GM21737 (cell line): ENCODE data around the gene IFNA4.
"Not testable (repeated sequence)": the region's sequence is repeated elsewhere in the genome, so short reads cannot be mapped to it uniquely, and the experiment has no call there.

ENCODE experiments used
- ATAC-seq: cut with Tn5 transposase; IDR thresholded peaks from one replicate; pipeline ENCODE4 v1.9.1; 2021; ENCODE audit warnings: mild to moderate bottlenecking, moderate library complexity; ENCODE audit not compliant: unreplicated experiment

Gene IFNA4

DNA sequence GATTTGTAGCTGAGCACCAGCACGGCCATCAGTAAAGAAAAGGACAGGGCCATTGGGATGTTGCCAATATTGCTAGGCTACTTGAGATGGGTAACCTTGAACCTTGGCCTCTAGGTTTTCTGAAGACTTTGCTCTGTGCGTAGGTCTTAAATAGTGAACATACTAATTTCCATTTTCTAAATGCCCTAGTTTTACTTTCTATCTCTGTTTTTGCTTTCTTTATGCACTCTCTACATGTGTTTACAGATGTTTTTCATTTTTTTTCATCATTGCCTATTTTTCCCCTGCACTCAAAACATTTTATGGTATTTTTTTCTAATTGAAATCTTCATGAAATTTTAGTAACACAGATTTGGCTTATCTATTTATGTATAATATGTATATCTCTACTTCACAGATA, 20.8 kb downstream of the IFNA4 start, which contains the start of gene IFNA21:
IFNA21 (minus strand) TSS at position 101 of the 400 bp plus-strand sequence; CDS start at position 53, 48 bp downstream.
- not testable (repeated sequence) for ATAC-seq

DNA sequence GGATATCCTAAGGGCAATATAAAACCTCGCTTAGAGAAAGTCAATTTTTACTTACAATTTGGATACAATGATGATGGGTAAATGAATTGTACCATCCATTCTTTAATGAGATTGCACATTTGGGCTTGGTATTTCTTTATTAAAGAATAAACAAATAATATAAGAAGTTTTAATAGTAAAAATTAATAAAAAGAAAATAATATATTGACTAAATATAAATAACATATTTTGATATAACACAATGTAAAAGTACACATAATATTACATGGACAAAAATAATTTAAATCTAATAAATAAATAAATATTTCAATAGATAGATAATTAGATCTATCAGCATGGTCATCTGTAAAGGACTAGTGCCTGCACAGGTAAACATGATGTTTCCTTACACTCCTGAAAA, 21.9 kb downstream of the IFNA4 start:
- ATAC-seq = no peak

DNA sequence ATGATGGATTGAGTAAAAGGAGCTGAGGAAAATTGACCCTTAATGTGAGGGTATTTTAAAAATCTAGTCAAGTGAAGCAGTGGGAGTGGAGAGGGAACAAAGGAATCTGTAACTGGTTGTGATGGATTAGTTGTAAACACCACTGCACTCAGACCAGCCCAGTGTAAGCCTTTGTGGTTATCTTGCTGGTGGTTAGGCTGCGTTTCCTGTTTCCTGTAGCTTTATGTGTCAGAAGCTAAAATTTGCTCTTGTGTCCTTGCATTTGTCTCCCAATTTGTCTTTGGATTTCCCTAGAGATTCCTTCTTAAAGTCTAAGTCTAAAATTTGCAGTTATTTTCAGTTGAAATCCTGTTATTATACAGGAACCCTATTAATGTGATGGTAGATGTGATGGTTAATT, 27.2 kb downstream of the IFNA4 start:
- ATAC-seq = peak; percentile 84

DNA sequence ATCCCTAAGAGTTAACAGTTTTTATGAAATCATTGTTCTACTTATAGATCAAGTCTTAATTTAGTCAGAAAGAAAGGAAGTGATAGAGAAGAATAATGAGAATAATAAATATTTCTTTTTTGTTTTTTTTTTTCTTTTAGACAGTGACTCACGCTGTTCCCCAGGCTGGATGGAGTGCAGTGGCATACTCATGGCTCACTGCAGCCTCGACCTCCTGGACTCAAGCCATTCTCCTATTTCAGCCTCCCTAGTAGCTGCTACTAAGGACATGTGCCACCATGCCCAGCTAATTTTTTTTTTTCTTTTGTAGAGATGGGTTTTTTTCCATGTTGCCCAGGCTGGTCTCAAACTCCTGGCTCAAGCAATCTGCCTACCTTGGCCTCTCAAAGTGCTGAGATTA, 31.9 kb downstream of the IFNA4 start:
- no peak for ATAC-seq

DNA sequence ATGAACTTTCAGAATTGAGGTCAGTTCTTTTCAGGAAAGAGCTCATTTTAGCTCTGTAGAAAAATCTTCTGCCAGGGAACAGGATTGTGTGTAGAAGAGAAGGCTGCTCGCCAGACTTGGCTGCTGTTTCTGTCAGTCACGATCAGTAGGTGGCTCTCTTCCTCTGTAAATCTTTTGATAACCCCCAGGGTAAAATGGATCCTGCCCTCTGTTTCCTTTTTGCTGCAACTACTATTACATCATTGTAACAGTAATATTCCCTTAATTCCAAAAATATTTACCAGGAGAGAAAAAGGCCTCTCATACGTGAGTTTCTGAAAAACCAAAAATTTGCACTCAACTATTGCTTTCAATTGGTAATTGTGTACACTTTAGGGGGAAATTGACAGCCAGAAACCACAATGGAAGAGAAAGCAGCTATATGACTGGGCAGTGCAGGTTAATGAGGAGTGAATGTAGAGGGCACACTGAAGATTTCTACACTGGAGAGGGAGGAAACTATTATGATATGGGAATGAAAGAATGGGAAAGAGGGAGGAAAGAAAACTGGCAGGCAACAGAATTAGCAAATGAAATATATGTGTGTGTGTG, 33.3 kb downstream of the IFNA4 start:
- ATAC-seq = peak; percentile 92

DNA sequence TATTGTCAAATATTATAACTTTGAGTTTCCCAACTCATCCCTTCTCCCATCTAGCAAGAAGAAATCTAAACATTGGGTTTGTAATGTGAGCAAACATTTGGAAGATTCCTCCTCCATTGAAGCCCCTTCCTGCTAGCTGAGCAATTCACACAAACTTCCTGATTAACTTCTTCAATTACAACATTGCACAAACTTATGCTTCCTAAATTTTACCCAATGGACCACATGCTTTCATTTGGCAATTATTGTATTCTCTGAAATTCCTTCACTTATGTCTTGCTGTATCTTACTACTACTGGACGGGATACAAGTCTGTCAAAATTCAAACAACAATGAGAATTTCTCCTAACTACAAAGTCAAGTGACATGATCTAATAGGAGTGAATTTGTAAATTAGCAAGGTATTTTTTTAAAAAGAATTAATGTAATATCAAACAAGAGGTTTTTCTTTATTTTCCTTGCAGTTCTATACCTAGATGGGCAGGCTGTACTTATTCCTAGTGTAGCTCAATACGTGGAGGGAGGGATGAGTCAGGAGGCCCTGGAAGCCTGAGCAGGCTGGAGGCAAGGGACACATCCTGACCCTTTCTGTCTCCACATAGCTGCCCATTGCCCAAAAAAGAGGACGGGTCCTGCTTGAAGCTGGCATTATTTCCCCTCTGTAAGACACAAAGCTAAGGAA, 33.9 kb downstream of the IFNA4 start:
- peak; percentile 34 for ATAC-seq

DNA sequence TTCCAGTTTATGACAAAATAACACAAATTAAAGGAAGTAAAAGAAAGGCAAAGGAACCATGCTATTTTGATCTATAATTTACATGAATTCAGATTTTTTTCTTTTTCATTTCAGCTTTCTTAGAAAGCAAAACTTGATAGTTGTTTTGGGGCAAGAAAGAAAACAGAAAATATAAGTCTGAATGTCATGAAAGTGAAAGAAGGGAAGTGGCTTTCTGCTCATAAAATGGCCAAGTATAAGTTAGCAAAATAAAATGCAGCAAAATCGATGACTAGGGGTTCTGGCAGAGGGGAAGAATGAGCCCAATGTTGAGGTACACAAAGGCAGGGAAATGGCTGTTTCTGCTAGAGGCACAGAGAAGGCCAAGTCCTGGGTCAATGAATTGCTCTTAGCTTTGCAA, 42.8 kb downstream of the IFNA4 start:
- ATAC-seq = no peak

DNA sequence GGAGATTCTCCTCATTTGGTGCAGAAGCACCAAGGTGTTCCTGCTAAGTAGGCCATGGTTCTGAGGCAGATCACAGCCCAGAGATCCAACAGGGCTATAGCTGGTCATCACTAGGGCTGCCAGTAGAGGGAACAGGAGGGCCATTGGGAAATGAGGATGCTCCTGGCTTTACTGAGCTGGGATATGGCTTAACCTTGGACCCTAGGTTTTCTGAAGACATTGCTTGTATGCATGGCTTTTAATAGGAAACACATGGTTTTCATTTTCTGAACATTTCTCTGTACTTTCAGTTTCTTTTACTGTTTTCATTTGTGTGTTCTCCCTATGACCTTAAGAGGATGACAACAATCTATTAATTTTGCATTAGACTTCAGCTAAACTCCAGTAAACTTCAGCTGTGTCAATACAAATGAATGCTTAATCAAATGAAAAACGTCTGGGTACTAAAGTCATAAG, 45.9 kb downstream of the IFNA4 start, which contains the start of gene IFNW1:
IFNW1 (minus strand) TSS at position 406 of the 456 bp plus-strand sequence; CDS start at position 144, 262 bp downstream.
- no peak for ATAC-seq

DNA sequence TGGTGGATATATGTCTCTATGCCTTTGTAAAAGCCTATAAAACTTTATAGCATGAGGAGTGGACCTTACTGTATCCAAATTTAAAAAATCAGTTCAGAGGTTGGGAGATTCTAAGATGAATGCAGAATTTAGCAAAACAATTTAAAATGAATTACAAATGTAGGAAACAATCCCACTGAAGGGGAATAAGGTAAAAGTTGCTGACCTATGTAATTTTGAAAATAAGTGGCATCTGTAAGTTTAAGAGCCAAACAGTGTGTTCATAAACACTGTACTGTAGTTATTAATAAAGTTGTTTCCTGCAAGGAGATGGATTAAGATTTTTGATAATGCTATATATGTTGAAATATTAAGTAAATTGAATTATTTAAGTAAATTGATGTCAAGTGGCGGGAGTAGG, 50.4 kb downstream of the IFNA4 start:
- ATAC-seq = no peak
